ENCODE measurements around the gene BNC2.

The BNC2 gene

GRCh38 chr9:16705111-16705604 lies 165.3 kb downstream of the BNC2 start:
- no peak for DNase-seq

DNA sequence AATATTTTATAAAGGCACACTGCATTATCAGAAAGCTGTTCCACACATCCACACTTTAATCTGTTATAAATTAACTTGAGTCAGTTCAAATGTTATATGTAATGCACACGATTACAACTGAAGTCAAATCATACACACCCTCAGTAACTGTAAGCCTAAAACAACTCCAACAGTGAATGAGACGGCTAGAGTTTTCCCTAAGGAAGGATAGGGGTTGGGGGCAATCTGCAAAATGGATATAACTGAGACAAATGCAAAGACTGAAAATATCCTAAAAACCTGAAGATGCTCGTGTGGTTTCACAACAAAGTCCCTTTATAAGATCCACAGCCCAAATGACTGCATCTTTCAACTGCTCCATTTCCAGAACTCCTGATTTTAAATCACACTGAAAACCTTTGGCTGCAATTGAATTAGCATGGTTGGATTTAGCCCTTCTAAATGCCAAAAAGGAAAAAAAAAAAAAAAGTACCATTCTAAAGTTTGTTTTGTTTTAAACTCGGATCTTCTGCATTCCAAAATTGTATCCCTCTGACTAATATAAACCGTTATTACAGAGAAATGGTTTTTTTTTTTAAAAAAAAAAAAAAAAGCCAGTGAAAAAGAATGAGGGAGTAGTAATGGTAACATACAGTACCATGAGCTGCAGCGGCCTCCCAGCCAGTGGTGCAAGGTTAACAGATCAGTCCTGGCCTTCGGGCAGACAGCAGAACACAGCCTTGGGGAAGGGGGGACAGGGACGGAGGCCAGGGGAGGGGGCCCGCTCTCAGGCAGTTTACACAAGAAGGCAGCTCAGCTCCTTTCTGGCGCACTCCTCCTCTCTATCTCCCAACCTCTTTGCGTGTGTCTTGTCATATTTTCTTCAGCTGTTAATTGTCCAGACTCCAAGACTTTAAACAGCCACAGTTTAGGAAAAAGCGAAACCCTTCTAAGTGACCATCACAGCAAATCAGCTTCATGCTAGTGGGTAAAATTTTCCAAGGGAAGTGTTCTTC lies 166.1 kb downstream of the BNC2 start:
- no peak for DNase-seq

- no peak for DNase-seq
Observed at GRCh38 chr9:16701347-16701746, 169.1 kb downstream of the BNC2 start.

DNA sequence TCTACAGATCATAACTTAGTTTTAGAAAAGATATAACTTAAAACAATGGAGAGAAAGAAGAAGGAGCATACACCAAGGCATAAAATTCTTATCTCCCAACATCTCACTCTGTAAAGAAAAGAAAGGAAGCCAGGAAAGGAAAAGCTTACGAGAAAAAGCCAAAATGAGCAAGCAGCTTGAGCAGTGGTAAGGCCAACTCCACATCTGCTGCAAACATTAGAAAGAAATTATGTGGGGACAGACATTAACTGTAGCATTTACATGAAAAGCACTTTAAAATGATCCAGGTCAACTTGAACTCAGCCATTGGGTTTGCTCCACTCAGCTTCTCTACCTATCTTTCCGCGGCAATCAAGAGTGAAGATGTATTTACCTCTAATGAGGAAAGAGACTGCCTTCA lies 176.9 kb downstream of the BNC2 start:
- no peak for DNase-seq

DNA sequence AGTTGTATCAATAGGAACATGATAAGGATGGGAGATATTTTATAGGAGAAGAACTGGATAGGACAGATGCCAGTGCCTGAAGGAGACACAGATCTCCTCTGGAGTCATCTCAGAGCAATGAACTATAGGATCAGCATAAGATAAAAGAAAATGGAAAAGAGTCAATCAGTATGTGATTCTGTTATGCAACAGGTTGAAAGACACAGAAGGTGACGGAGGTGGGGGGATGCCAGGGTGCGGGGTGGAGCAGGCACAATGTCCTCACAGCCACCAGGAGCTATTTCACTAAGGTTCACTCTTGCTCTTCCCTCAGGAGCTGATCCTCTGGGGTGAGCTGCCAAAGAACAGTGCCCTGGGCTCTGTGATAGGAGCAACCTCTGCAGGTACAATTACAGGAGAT lies 179.8 kb downstream of the BNC2 start:
- DNase-seq, result no peak

DNA sequence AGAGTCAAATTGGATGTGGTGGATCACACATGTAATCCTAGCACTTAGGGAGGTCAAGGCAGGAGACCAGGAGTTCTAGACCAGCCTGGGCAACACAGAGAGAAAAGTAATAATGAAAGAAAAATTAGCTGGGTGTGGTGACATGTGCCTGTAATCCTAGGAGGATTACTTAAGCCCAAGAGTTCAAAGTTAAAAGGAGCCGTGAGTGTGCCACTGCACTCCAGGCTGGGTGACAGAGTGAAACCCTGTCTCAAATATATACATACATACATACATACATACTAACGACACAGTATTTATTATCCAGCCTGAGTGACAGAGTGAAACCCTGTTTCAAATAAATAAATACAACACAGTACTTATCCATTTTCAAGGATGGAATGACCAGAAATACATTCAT lies 180.3 kb downstream of the BNC2 start:
- no peak for DNase-seq

- no peak for DNase-seq
Observed at GRCh38 chr9:16689351-16689938, 181.0 kb downstream of the BNC2 start.

GRCh38 chr9:16688814-16689213 lies 181.7 kb downstream of the BNC2 start:
- DNase-seq, result no peak

DNA sequence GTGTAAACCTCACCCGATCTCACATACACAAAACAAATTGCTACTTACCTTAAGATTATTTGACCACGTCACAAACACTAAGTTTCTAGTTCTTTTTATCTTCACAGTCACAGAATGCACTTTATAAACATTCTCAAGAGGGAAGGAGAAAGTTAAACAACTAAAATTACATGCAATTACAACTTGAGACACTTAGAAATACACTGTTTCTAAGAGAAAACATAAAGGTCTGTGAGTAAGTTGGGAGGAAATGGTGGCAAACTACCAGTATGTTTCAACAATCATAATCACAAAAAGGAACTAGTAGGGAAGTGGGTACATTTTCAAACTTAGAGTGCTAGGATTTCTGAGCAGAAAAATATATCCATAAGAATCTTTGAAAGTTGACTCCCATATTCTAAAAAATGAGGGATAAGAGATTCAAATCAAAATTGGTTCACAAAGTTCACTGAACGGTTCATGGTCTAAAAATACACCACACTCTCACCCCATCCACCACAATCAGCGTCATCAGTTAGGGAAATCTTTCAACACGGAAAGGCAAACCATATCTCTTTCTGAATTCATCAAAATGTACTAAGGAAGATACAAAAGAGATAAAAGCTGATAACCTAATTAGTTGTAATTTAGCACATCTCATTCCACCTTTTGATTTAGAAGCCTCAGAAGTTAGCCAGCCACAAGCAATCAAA lies 182.6 kb downstream of the BNC2 start:
- no peak for DNase-seq

DNA sequence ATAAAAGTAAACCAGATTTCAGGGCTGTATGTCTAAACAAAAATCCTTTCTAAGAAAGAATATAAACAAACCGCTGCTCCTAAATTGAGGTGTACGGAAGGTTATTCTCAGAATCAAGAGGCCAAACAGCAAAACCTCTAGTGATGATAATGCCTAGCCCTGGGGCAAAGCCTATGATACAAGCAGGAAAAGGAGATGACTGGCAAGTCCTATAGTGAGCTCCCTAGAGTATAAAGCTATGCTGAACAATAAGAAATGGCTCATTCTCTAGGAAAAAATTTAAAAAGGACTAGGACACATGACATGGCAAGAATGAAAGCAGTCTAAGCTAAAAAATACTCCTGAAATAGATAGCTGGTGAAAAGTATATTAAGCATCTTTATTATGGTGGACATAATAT lies 187.1 kb downstream of the BNC2 start:
- DNase-seq, result no peak

GRCh38 chr9:16682273-16682672 lies 188.2 kb downstream of the BNC2 start:
- no peak for DNase-seq

GRCh38 chr9:16681652-16681987 lies 188.8 kb downstream of the BNC2 start:
- DNase-seq, result no peak

DNA sequence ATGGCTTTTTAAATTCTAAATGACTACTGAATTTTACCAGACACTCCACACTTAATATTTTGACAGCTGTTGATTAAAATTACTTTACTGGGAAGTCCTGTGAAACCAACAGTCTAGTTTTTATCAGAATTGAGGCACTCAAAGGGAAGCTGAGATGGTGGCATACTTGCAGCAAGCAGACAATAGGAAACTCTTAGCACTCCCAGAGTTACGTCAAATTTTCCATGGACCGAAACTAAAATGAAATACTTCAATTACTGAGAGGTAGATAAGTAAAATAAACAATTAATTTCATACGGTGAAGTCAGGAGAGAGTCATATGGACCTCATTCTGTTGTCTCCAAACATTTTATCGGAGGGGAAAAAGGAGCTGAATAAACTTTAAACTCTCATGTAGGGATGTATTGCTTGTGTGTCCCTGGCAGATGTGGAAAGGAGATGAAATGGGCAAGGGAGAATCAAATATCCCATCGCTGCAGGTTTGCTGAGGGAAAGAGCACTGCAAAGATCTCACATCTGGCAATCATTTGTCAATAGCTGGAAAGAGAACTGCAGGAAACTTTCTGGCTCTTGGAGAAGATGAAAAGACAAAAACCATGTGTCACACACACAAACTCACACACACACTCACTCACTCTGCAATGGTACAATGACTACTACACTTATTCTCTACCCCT lies 189.4 kb downstream of the BNC2 start:
- DNase-seq, result no peak

GRCh38 chr9:16680541-16680940 lies 189.9 kb downstream of the BNC2 start:
- no peak for DNase-seq

DNA sequence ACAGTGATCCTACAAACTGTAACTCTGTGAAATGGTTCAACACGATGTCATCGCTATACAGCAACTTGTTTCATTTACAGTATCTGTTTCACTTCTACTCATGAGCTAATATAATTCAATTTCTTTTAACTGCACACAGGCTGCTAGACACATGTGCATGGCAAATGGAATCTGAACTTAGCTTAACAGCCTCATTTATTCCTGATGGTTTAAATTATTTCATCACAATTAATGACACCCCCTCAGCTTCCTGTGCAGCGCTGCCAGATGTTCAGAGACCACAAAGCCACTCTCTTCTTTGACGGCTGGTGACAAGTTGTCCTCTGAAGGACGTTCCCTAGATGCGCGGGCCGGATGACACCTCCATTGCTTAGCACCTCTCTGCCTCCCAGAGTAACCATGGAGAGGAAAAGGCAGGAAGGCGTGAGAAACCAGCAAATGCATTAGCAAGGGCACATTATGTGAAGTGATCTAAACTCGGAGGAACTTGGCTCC lies 191.1 kb downstream of the BNC2 start:
- no peak for DNase-seq

- DNase-seq, result no peak
Observed at GRCh38 chr9:16676519-16676918, 194.0 kb downstream of the BNC2 start.

- no peak for DNase-seq
Observed at GRCh38 chr9:16675131-16675530, 195.3 kb downstream of the BNC2 start.

DNA sequence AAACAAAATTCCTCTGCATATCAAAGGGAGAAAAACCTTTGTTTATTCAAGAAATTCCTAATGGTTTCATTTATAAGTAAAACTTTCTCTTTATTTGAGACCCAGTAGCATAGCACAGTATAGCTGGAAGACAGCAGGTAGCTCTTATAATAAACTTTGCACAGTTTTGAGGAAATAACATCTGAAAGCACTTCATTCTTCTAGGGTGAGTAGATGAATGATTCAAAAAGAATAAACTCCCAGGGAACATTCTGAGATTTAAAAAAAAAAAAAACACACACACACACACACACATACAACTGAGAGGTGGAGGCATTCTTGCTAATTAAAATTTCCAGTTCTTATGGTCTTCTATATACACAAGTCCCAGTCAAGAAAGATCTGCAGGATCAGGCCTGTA lies 197.3 kb downstream of the BNC2 start:
- DNase-seq, result no peak

- no peak for DNase-seq
Observed at GRCh38 chr9:16672501-16672900, 198.0 kb downstream of the BNC2 start.

GRCh38 chr9:16671591-16672137 lies 198.8 kb downstream of the BNC2 start:
- DNase-seq, result no peak

DNA sequence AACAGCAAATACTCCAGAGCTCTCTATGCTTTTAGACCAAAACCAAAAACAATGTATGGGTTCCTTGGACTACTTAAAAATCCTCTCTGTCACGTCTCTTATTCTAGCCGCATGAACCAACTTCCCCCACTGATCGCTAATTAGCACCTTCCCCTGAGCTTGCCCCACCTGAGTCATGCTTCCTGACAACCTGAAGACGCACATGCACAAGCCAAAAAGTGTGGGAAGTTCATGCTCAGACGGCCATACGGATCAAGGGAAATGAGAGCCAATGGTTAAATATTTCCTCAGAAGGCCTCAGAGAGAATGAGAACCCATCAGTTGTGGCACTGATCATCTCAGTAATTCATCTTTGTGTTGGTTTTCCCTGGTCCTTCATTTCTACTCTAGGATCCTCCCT lies 199.7 kb downstream of the BNC2 start:
- DNase-seq, result no peak

GRCh38 chr9:16668734-16669295 lies 201.7 kb downstream of the BNC2 start:
- DNase-seq, result no peak
